GM10266 (cell line): ENCODE results near the gene CAB39.

ENCODE experiments used
- DNase-seq: peaks from one replicate; pipeline ENCODE4 v3.0.0; 2012; ENCODE audit errors: extremely low spot score
- CTCF ChIP-seq: IDR thresholded peaks from 2 replicates; pipeline ENCODE4 v1.5.1; 2012; ENCODE audit warnings: mild to moderate bottlenecking, low read depth; ENCODE audit not compliant: control insufficient read depth, insufficient read depth; ENCODE audit errors: missing control alignments

CAB39 gene

DNA sequence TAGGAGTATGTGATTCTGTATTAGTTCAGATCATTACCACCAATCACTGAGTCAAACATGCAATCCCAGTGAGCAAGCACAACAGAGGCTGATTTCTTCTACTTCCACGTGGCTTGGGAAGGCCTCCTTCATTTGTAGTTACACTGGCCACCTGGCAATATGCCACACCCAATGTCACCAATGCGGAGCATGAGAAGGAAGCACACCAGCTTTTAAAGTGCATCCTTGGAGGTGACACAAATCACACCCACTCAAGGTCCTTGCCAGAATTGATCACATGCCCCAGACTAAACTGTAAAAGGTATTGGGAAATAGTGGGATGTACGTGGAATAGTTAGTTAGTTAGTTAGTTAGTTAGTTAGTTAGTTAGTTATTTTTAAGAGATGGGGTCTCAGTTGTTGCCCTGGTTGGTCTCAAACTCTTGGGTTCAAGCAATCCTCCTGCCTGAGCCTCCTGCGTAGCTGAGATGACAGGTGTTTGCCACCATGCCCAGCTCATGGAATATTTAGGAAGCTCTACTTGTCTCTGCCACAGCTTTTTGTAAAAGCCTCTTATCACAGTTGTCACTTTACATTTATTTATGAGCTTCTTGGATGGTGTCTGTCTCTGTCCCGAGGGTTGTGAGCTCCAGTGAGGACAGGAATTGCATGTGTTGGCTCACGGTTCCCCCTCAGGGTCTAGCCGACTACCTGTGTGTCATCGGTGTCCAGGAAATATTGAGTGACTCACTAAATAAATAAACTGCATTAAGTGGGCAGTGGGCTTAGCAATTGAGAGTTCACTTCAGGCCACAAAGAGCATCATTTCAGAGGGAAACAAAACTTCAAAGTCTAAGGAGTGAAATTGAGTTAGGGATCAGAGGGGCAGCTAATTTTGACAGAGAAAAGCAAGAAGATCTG is 28.1 kb upstream of the CAB39 start:
- no peak for TF ChIP-seq CTCF
- DNase-seq: no peak

- no peak for TF ChIP-seq CTCF
These were observed 27.5 kb upstream of the CAB39 start for GRCh38 chr2:230685178-230685577.

DNA sequence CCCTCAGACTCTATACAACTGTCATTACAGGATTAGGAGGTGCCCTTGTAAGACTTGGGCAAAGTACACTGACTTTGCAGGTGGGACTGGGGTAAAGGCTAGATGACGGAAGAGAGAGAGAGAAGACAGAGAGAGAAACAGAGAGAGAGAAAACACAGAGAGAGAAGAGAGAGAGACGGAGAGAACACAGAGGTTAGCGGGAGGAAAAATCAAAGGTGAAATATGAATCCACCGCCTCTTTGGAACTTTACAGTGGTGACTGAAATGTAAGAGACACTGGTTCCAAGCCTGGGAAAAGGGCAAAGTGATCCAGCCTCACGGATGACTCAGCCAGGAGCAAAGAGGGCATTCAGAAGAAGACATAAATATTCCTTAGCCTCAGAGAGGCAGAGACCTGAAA is 25.1 kb upstream of the CAB39 start:
- no peak for TF ChIP-seq CTCF
- DNase-seq: no peak

More at GRCh38 chr2:230685178-230685577, 27.5 kb upstream of the CAB39 start:
- no peak for DNase-seq

DNA sequence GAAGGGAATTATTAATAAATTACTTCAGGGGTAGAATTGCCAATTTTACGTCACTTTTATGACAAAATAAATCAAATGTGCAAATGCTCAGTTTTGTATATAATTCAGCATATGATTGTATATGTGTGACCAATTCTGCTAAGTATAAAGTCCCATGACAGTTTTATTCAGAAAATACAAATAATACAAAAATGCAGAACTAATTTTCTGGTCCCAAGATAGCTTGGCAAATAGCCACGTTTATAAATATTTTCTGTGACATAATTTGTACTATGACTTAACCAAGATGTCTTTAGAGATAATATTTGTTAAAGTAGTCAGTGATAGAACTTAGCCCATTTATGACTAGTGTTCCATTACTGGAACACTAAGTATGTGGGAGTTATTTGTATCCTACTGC is 24.2 kb upstream of the CAB39 start:
- TF ChIP-seq CTCF: no peak
- DNase-seq: no peak

DNA sequence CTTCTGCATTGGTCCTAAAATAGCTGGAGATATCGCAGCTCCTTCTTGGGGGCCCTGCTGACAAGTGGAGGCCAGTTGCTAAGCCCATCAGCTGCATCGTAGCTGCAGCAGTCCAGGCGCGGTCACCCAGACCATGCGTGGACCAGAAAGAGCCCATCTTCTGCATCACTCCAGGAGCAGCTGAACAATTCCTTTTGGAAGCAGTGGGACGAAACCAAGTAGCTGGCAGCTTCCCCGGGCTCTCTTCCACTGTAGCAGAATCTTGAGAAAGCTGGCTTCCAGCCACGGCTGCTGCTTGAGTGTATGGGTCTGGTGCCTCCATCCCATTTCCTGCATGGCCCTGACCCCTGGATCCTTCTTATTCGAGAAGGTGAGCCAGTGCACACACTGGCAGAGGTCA is 22.2 kb upstream of the CAB39 start:
- no peak for TF ChIP-seq CTCF
- no peak for DNase-seq

- DNase-seq: no peak
- TF ChIP-seq CTCF: no peak
These were observed 21.5 kb upstream of the CAB39 start for GRCh38 chr2:230691005-230691647.

DNA sequence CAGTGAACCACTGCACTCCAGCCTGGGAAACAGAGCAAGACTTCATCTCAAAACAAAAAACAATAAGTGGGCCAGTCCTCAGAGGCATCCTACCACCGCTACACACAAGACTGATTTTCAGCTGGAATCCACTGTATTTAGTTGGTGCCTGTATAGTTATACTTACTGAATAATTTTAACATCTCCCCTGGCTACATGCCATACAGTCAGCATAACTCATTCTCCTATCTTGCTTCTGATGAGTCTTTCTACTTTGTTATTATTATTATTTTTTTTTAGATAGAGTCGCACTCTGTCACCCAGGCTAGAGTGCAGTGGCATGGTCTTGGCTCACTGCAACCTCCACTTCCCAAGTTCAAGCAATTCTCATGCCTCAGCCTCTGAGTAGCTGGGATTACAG is 19.9 kb upstream of the CAB39 start:
- no peak for DNase-seq
- TF ChIP-seq CTCF: no peak
